Dedifferentiated amniotic fluid mesenchymal stem cell (primary cell): Measurements from ENCODE around the gene KRT24.
"Not testable (repeated sequence)": the region's sequence is repeated elsewhere in the genome, so short reads cannot be mapped to it uniquely, and the experiment has no call there.

ENCODE experiments used
- DNase-seq: peaks from one replicate; pipeline ENCODE4 v3.0.0-alpha.2; 2016; ENCODE audit errors: extremely low spot score

The KRT24 gene

DNA sequence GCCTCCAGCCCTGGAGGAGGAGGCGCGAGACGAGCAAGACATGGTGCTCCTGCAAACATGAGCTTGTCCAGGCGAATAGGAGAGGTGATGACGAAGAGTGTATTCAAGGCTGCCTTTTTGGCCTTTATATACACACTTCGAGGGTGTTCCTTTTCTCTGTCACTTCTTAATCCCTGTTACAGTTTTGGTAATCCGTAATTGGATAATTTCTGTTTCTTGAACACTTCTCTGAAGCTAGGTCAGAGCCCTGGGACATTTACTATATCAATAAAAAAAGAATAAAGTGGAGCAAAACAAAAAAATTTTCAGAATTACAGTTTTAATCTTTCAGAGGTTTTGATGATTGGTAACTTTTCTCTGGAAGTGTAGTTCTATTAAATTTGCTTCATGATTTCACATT, at the start of gene KRT24:
KRT24 (minus strand) TSS at position 101 of the 400 bp plus-strand sequence; CDS start at position 42, 59 bp downstream.
- DNase-seq, result no peak

DNA sequence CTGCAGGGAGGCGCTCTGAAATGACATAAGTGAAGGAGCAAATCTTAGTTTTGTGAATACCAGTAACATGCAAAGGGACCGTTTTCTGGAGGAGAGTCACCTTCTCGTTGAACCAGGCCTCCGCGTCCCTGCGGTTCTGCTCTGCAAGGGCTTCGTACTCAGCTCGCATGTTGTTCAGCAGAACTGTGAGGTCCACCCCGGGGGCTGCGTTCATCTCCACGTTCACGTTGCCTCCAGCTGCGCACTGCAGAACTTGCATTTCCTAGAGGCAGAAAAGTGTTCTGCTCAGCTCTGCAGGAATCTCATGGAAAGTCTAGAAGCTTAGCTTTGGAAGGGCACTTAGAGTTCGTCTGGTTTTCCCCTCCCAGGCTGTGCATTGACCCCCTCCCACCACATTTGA, 47.5 kb upstream of the KRT24 start:
- DNase-seq, result no peak

GRCh38 chr17:40750391-40750790, 46.8 kb upstream of the KRT24 start:
- DNase-seq, result no peak

DNA sequence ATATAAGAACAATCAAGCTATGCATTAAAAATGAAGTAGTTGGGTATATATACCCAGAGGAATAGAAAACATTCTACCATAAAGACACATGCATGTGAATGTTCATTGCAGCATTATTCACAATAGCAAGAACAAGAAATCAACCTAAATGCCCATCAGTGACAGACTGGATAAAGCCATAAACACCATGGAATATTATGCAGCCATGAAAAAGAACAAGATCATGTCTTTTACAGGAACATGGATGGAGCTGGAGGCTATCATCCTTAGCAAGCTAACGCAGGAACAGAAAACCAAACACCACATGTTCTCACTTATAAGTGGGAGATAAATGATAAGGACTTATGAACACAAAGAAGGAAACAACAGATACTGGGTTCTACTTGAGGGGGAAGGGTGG, 45.1 kb upstream of the KRT24 start:
- not testable (repeated sequence) for DNase-seq

DNA sequence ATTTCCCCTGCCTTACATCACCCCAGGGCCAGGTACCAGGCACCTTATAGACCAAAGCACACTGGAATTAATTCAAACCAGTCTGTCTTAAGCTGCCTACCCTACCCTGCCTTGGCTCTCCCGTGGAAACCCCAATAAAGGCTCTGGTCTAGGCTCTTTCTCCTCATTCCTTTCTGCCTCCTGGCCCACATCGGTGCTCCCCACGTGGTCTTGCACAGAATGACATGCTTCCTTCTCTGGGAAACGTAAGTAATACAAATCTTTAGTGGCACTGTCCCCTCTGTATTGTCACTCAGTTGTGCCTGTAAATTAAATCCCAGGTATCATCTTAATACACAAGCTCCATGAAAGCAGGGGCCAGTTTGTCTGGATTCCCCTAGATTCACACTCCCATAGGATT, 35.0 kb upstream of the KRT24 start:
- no peak for DNase-seq

DNA sequence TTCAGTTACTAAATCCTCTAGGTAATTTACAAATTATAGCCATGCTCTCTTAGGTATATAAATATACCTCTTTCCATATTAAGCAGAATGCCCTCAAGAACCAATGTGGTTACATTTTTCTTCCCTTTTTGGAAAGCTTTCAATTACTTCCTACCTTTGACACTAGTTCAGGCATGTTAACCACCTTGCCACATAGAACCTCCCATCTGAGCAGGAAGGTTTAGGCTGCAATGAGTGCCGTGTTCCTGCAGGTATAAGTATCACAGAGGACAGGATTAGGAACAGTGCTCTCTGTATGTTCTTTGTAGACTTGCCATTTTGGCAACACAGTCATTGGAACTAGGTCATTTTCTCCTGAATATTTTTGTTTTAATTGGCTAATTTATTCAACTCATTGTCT, 31.5 kb upstream of the KRT24 start:
- no peak for DNase-seq

DNA sequence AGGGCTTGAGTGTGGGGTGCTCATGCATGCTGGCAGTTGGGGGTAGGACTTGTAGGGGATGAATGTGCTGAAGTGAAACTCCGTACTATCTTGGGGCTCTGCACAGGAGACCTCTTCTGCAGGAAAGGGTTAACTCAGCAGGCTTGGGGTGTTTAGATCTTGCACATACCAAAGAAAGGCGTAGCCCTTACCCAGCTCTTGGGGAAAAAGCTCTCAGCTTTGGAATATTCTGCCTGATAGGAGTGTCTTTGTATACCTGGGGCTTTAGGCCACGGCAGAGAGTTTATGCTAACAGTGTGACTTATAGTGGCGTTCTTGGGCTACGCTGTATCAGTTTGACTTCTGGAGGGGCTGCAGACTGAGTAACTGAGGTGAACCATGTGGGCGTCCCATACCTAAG, 30.5 kb upstream of the KRT24 start:
- no peak for DNase-seq

- no peak for DNase-seq
These were observed 27.4 kb upstream of the KRT24 start for GRCh38 chr17:40730970-40731369.

DNA sequence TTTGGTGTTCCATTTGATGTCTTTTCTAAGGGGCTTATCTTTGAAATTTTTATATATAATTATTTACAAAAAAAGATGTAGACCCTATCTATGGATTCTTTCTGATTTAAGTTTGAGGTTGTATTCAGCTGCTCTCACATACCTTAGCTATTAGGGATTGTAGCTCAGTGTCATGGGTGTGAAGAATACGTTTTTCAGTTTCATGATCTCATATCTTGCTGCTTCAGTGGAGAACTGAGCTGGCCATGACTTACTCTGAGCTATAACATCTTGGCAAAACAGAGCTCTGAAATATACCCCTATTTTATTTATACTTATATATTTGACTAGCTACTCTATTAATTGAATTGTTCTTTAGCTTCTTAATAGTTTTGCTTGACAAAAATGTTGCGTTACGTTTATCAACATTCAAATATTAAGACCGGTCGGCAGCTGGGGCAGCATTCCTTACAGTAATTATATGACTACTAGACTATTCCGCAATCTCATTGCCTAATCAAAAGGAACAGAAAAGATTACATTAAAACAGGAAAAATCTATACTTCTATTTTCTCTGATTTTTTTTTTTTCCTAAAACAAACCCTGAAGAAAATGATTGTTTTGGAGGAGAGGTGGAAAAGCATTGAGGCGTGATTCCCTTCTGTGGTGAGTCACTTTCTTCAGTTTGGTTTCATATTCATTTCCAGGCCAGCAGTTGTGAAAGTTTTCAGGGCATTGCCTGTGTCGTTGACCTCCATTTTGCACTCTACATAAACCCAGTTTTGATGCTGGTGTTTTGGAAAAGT, 24.1 kb upstream of the KRT24 start:
- DNase-seq, result no peak

GRCh38 chr17:40726919-40727318, 23.4 kb upstream of the KRT24 start:
- no peak for DNase-seq

DNA sequence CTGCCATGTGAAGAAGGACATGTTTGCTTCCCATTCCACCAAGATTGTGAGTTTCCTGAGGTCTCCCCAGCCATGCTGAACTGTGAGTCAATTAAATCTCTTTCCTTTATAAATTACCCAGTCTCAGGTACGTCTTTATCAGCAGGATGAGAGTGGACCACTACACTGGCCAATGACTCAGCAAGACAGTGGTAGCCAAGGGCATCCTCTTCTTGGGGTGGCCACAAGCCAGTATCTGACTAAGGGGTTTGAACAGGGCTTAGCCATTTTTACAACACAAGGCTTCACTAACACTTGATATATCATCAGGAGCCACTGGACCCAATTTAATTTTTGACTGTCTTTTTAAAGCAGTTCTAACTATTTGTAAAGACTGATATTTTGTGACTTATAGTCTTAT, 21.1 kb upstream of the KRT24 start:
- no peak for DNase-seq

- DNase-seq, result no peak
These were observed 18.7 kb upstream of the KRT24 start for GRCh38 chr17:40722241-40722640.

DNA sequence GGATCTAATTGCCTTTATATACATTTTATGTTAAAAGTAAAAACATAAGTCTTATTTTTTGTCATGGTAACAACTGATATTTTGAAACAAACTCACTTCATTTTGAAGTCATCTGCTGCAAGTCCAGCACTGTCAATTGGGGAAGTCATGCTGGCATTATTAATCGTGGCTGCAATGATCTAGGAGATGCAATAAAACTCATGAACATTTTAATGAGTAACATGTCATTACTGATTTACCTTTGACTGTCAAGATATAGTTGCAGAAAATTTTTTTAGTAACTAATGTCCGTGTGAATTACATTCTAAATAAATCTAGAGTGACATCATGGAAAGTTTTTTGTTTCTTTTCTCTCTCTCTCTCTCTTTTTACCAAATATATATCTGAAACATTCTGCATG, 17.3 kb upstream of the KRT24 start:
- no peak for DNase-seq

GRCh38 chr17:40718930-40719329, 15.4 kb upstream of the KRT24 start:
- no peak for DNase-seq

GRCh38 chr17:40717776-40718175, 14.2 kb upstream of the KRT24 start:
- DNase-seq, result no peak

- DNase-seq, result no peak
These were observed 10.9 kb upstream of the KRT24 start for GRCh38 chr17:40714473-40714872.

- DNase-seq, result no peak
These were observed 4.2 kb upstream of the KRT24 start for GRCh38 chr17:40707745-40708144.

DNA sequence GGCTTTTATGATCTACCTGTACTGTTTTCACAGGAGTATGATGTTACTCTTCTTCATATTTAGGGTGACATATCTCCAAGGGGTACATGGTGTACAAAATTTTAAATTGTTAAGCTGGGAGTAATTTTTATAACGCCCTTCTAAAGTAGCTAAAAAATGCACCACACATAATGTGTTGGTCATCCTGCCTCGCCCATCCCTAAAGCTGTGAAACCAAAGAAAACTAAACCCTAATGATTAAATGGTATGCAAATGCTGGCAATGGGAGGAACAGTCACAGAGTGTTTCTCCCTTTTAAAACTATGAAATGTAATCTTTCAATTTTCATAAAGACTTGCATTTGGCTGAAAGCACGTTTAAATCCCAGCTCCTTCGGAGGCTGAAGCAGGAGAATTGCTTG, 2.0 kb upstream of the KRT24 start:
- DNase-seq, result no peak

DNA sequence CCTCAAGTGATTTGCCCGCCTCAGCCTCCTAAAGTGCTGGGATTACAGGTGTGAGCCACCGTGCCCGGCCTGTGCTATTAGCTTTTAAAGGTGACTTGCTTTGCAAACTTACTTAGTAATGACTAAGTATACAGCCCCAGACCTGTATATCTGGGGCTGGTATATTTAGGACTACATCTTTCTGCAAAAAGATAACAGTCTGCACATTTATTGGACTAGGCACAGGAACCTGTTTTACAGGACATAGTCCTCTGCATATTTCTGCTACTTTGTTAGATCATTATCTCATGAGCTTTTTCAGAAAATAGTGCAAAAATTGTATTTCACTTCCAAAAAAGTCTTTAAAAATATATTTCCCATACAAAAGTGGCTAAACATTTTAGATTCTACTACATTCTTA, 1.3 kb downstream of the KRT24 start:
- DNase-seq, result no peak

GRCh38 chr17:40699853-40700252, 3.7 kb downstream of the KRT24 start:
- DNase-seq, result no peak

GRCh38 chr17:40699371-40699770, 4.2 kb downstream of the KRT24 start:
- no peak for DNase-seq

DNA sequence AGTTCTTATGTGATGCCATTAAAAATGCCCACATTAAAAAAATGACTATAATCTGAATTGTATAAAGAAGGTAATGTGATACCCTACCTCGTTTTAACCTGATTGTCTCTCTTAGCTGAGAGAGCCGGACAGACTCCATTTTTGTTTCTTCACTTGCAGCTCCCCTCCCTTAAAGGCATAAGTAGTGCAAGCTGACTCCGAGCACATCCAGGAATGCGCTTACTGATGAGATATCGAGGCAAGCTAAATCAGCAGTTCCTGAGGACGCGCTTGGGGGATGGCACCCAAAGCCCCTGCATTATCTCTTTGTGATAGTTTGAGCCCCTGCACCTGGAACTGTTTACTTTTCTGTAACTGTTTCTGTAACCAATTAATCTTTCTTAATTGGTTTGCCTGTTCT, 6.3 kb downstream of the KRT24 start:
- no peak for DNase-seq

DNA sequence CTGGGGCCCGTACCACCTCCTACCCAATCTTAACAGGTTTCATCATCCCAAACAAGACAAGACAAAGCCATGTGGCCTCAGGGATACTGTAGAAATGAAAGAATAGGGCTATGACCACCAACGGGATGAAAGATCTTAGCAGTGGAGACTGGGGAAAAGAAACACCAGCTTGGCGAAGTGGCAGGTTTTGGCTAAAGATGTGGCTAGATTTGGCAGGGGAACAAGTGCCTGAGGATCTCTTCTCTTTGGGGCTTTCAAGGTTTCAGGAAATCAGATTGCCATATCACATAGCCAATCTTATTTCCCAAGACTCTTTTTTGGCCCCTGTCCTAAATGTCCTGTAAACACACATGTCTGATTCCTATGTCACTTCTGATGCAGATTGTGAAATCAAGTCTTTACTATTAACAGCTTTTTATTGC, 6.9 kb downstream of the KRT24 start:
- no peak for DNase-seq

- DNase-seq, result no peak
These were observed 7.6 kb downstream of the KRT24 start for GRCh38 chr17:40695874-40696472.
